B cell (primary cell): ENCODE results near the gene EPB41L3.

Experiments used
- CTCF ChIP-seq: fragments of 200-600 bp; IDR thresholded peaks from one replicate; pipeline ENCODE4 v1.8.0; 2022; ENCODE audit warnings: antibody characterized with exemption, mild to moderate bottlenecking
- EZH2 ChIP-seq: IDR thresholded peaks from 2 replicates; pipeline ENCODE4 v1.6.1; 2012; ENCODE audit warnings: borderline replicate concordance, low read depth, mild to moderate bottlenecking, moderate library complexity, low read length; ENCODE audit not compliant: insufficient read depth, poor library complexity, severe bottlenecking

- TF ChIP-seq CTCF (no peak), EZH2 (no peak)
Observed at GRCh38 chr18:5515011-5515784, 28.6 kb downstream of the EPB41L3 start.
